ENCODE results near the gene BMPER.
A peak's percentile ranks its signal among the peaks of the same experiment; 100 is the strongest.

BMPER gene

GRCh38 chr7:34090816-34091215 lies 185.5 kb downstream of the BMPER start:
- H3K4me3 ChIP-seq (ENCODE audit: low read depth, low read length) = no peak overlapping the region
- in situ Hi-C loops (cut with HindIII; ENCODE audit: low sequenced_read_pairs) = no loop called here
- no peak for TF ChIP-seq CTCF (IDR thresholded peaks at IDR 0.05; ENCODE audit: low read depth, low read length, missing control alignments)
- no peak for DNase-seq (ENCODE audit: low read depth)

- in situ Hi-C loops (cut with HindIII; ENCODE audit: low sequenced_read_pairs) = no loop called here
- no peak for DNase-seq (ENCODE audit: low read depth)
- no peak overlapping the region for H3K4me3 ChIP-seq (ENCODE audit: low read depth, low read length)
- TF ChIP-seq CTCF (IDR thresholded peaks at IDR 0.05; ENCODE audit: low read depth, low read length, missing control alignments) = peak; percentile 42
Observed at GRCh38 chr7:34091321-34091917, 186.1 kb downstream of the BMPER start.

- DNase-seq (ENCODE audit: low read depth) = no peak
- no peak for TF ChIP-seq CTCF (IDR thresholded peaks at IDR 0.05; ENCODE audit: low read depth, low read length, missing control alignments)
- H3K4me3 ChIP-seq (ENCODE audit: low read depth, low read length) = no peak overlapping the region
- in situ Hi-C loops (cut with HindIII; ENCODE audit: low sequenced_read_pairs) = no loop called here
Observed at GRCh38 chr7:34093276-34093675, 187.9 kb downstream of the BMPER start.

GRCh38 chr7:34096198-34096651 lies 190.9 kb downstream of the BMPER start:
- no peak for TF ChIP-seq CTCF (IDR thresholded peaks at IDR 0.05; ENCODE audit: low read depth, low read length, missing control alignments)
- no peak overlapping the region for H3K4me3 ChIP-seq (ENCODE audit: low read depth, low read length)
- DNase-seq (ENCODE audit: low read depth) = peak; percentile 83
- in situ Hi-C loops (cut with HindIII; ENCODE audit: low sequenced_read_pairs) = no loop called here

- H3K4me3 ChIP-seq (ENCODE audit: low read depth, low read length) = no peak overlapping the region
- TF ChIP-seq CTCF (IDR thresholded peaks at IDR 0.05; ENCODE audit: low read depth, low read length, missing control alignments) = no peak
- in situ Hi-C loops (cut with HindIII; ENCODE audit: low sequenced_read_pairs) = no loop called here
- DNase-seq (ENCODE audit: low read depth) = no peak
Observed at GRCh38 chr7:34096777-34097176, 191.4 kb downstream of the BMPER start.

GRCh38 chr7:34100661-34101060 lies 195.3 kb downstream of the BMPER start:
- in situ Hi-C loops (cut with HindIII; ENCODE audit: low sequenced_read_pairs) = no loop called here
- DNase-seq (ENCODE audit: low read depth) = no peak
- H3K4me3 ChIP-seq (ENCODE audit: low read depth, low read length) = no peak overlapping the region
- no peak for TF ChIP-seq CTCF (IDR thresholded peaks at IDR 0.05; ENCODE audit: low read depth, low read length, missing control alignments)

Data from astrocyte of the cerebellum (primary cell).